Loucy (cell line): ENCODE results near the gene TM7SF3.

Experiments used
- CTCF ChIP-seq: fragments of 200-600 bp; sonication (generic); conservative IDR thresholded peaks from 2 replicates; pipeline ENCODE4 v1.5.1; 2014; ENCODE audit warnings: mild to moderate bottlenecking, antibody characterized with exemption, low read length
- EZH2phosphoT487 ChIP-seq: fragments of 200-600 bp; IDR thresholded peaks from 2 replicates; pipeline ENCODE4 v1.6.1; 2018; ENCODE audit warnings: antibody characterized with exemption, mild to moderate bottlenecking, moderate library complexity, borderline replicate concordance

GRCh38 chr12:26928661-26929060 lies 85.5 kb downstream of the TM7SF3 start:
- TF ChIP-seq CTCF (no peak), EZH2phosphoT487 (no peak)
